SH-SY5Y (cell line): Measurements from ENCODE around the gene ROR1.

Experiments
- GATA2 ChIP-seq: IDR thresholded peaks from 2 replicates; pipeline ENCODE4 v1.6.1; 2011; ENCODE audit warnings: mild to moderate bottlenecking, low read depth, low read length
- GATA3 ChIP-seq: IDR thresholded peaks from 2 replicates; pipeline ENCODE4 v1.6.1; 2011; ENCODE audit warnings: low read depth, mild to moderate bottlenecking, low read length, moderate library complexity

The ROR1 gene

DNA sequence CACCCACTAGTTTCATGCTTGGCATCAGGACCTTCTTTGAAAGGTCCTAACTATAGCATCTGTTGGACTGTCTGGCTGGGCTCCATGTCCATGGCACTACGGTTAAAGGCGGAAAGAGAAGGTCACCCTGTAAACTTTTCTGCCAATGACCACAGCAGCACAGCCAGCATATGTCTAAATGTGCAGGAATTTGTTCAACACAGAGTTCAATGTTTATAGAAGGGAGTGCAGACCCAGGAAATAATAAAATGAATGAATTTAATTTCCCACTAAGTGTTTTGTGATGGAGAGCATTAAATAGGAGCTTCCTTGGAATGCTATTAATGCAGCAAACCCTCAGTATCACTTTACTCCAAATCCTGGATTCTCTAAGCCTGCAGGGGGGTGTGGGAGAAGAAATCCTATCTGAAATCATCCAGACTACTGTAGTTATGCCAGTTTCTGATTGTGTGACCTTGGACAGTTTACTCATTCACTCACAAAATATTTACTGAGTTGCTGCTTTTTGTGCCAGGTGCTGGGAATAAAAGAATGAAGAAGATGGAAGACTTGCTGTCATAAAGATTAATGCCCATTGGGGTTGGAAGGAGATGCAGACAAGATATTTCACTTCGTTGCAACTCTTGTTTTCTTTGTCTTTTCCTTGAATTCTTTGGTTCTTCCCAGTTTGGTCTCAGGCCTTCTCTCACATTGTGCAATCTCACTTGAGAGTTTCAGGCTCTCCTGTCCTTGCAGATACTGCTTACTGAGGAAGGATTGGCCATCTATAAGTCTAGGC, 195.0 kb downstream of the ROR1 start:
- no peak for TF ChIP-seq GATA2
- no peak for TF ChIP-seq GATA3

DNA sequence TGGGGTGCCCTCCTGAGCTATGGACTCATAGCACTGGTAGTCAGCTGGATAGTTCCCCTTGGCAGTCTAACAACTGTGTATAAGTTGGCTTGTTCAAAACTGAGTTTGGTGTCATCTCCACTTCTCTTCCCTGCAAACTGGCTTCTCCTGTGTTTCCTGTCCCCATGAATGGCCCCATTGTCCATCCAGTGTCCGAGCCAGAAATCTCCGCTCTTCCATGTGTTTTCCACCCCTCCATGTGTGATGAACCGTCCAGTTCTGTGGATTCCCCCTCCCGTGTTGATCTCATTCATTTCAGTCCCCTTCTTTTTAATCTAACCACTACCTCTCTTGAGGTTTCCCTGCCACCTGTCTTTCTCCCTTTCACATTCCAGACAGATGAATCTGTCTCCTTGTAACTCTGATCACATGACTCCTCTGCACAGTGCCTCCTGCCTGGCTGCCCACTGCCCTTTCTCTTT, 195.7 kb downstream of the ROR1 start:
- no peak for TF ChIP-seq GATA3
- TF ChIP-seq GATA2, result no peak

- TF ChIP-seq GATA2 (no peak), GATA3 (no peak)
Measured at GRCh38 chr1:63971557-63971956, 197.7 kb downstream of the ROR1 start.

DNA sequence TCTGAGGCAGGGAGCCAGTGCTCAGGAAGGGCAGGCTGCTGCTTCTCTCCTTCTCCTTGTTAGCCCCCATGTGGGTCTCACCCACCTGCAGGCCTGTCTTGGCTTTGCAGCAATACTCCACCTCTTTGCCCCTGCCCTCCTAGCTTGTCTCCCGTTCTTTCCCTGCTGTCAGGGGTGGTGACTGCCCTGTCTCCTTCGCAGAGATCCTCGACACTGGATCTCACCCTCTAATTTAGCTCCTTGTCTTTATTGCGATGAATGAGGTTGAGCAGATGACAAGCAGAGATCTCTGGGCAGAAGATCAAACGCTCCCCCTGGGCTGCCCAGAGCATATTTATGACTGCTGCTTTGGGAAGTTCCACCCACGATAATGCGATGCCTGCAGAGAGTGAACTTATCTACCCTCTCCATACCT, 199.2 kb downstream of the ROR1 start:
- TF ChIP-seq GATA3 (no peak), GATA2 (no peak)

DNA sequence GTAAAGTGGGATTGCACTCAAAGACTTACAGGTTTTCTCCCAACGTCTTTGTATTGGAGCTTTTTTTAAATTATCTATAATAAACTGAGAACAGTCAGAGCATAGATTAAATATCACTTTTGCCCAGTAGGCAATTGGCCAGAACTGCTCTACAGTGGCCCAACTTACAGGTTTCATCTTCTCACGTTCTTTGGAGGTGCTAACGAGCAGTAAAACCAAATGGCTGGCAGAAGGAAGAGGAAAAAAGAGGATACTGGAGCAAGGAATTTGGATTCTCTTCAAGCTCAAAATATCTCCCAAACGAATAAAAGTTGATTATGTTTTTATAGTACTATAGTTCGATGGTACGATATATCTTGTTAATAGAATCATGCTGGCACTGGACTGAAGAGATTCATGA, 201.1 kb downstream of the ROR1 start:
- TF ChIP-seq GATA3 (no peak), GATA2 (no peak)

- no peak for TF ChIP-seq GATA2
- TF ChIP-seq GATA3, result no peak
Measured at GRCh38 chr1:63975481-63975880, 201.7 kb downstream of the ROR1 start.

DNA sequence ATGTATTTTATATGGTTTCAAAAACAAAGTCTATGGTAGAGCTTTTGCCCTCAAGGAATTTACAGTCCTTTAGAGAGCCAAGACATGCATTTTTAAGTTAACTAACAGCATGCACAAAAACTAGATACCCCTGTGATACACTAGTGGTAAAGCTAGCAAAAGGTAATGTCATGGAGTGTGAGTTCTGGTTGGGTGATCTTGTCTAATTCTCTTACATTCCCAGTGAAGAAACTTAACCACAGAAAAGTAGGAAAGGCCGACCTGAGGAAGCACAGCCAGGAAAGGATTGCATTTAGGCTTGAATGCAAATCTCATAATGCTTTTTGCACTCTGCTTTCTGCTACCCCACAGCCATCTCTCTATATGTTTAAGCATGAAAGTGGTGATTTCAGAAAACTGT, 202.2 kb downstream of the ROR1 start:
- TF ChIP-seq GATA3 (no peak), GATA2 (no peak)

GRCh38 chr1:63977466-63977865, 203.6 kb downstream of the ROR1 start:
- TF ChIP-seq GATA2, result no peak
- TF ChIP-seq GATA3, result no peak

- TF ChIP-seq GATA2, result no peak
- no peak for TF ChIP-seq GATA3
Measured at GRCh38 chr1:63980740-63981407, 207.1 kb downstream of the ROR1 start.

- TF ChIP-seq GATA2 (no peak), GATA3 (no peak)
Measured at GRCh38 chr1:63981408-63981773, 207.6 kb downstream of the ROR1 start.

GRCh38 chr1:63982201-63982600, 208.4 kb downstream of the ROR1 start:
- TF ChIP-seq GATA2 (no peak), GATA3 (no peak)

DNA sequence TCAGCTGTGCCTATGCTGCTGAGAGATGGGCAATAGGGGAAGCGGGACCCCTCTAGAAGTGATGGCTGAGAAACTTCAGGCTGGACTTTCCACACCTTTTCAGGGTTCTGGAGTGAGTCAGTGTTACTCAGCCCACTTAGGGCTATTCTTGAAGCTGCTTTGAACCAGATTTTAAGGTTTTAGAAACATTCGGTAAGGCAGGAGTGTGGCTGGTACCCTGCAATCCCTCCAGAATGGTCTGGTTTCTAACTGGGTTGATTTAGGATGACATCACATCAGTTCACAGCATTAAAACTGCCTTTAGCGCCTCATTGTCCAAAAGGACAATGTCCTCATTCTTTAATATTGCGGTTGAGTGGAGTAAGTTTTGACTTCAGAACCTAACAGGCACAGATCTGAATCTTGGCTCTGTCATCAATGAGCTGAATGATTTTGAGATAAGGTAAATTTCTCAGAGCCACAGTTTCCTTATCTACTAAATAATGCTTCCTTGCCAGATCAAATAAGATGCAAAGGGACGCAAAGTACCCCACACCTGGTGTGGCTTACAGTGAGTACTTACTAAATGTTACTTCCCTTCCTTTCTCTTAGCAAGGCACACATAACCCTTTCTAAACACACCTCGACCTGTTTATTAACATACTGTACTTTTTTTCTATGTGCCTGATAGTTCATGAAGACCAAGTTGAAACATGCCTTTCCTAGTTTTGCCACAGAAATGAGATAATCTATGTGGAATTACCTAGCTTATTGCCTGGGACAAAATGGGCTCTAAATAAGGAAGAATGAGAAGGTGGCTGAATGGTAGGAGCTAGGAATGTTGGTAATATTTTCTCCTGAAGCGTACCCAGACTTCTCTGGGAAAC, 209.8 kb downstream of the ROR1 start:
- TF ChIP-seq GATA2, result peak; percentile 18; the same call in 1 of the 2 replicates
- no peak for TF ChIP-seq GATA3

DNA sequence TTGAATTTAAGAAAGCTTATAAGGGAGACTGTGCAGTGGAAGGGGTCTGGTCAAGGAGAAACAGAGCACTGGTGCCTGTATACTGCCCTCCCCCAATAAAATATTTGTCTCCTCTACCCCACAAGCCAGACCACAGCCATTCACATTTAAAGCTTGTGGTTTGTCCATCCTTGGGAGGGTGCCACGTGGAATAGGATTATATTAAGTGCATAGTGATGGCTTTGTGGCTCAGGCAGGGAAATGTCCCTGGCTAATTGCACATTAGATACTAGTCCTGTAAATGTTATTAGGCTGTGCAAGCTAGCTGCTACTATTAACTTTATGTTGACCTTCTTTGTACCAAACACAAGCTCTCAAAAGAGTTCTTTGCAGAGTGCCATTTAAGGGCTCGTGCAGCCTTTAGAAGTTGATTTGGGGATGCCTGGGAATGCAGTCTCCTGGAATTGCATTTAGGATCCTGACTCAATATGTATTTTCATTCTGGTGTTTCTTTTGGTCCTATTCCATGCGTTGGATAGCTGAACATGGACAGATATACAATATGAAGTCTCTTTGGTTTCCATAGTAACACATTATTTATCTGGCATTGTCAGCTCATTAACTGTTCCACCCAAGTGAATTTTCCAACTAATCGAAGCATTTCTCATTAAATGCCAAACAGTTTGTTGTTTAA, 210.6 kb downstream of the ROR1 start:
- TF ChIP-seq GATA2, result no peak
- TF ChIP-seq GATA3, result no peak

DNA sequence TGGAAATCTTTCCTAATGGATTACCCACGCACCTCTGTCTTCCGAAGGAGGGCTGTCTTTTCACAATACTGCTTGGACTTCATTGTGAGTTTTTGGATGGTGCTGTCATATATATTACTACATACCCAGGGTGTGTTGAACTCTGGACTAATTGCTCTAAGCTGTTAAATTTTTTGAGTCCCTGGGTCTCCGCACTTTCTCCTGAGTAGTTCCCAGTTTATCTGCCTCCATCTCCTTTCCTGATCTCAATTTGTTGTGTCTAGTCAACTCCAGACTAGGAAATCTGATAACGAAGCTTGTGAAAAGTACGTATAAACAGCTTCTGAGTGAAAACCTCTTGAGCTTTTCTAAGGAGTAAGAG, 211.1 kb downstream of the ROR1 start:
- TF ChIP-seq GATA2, result no peak
- no peak for TF ChIP-seq GATA3
